ENCODE data around the gene GPBP1L1. TPM values are rescaled to one million over a fixed set of nuclear protein-coding genes. Genes with fewer than 3 reads are reported as not detected.
A peak's percentile ranks its signal among the peaks of the same experiment; 100 is the strongest.

GPBP1L1 gene
- polyA plus RNA-seq, 1 of the 3 experiments (the other 2 are of a cell fraction) = 28.5 TPM

GRCh38 chr1:45723248-45723930 is 37.1 kb upstream of the GPBP1L1 start:
- no peak for DNase-seq
- TF ChIP-seq FOSL2 (IDR thresholded peaks at IDR 0.05; ENCODE audit: borderline replicate concordance, low read depth) (no peak), GABPA (IDR thresholded peaks at IDR 0.05; ENCODE audit: low read depth) (no peak), EZH2phosphoT487 (IDR thresholded peaks at IDR 0.05; ENCODE audit: borderline replicate concordance, low read depth) (no peak), JUND (IDR thresholded peaks at IDR 0.05) (no peak), TCF12 (IDR thresholded peaks at IDR 0.05) (0 out of 2 replicates have a peak, but pooled peaks have one; percentile 14), TAF1 (IDR thresholded peaks at IDR 0.05; ENCODE audit: borderline replicate concordance, low read depth, low read length) (no peak), FOXM1 (IDR thresholded peaks at IDR 0.05; ENCODE audit: low read depth) (no peak), CTCF (IDR thresholded peaks at IDR 0.05) (no peak), PBX3 (IDR thresholded peaks at IDR 0.05) (peak; percentile 41; the same call in 1 of the 2 replicates), RAD21 (IDR thresholded peaks at IDR 0.05; ENCODE audit: low read length) (no peak), RCOR1 (IDR thresholded peaks at IDR 0.05; ENCODE audit: low read length) (no peak), USF2 (IDR thresholded peaks at IDR 0.05; ENCODE audit: borderline replicate concordance, low read depth, low read length) (no peak), ELF1 (IDR thresholded peaks at IDR 0.05) (no peak), NFIC (IDR thresholded peaks at IDR 0.05; ENCODE audit: borderline replicate concordance) (no peak), IRF3 (IDR thresholded peaks at IDR 0.05; ENCODE audit: low read depth, low read length) (no peak), SIN3A (IDR thresholded peaks at IDR 0.05; ENCODE audit: borderline replicate concordance, low read depth, low read length) (no peak), FOXJ3 (CRISPR knock-in tag; IDR thresholded peaks at IDR 0.05) (no peak), USF1 (IDR thresholded peaks at IDR 0.05; ENCODE audit: borderline replicate concordance, low read depth) (no peak)
- Histone ChIP-seq H3K9me2 (no peaks in the 10 kb centered on the region), H3K4me2 (no peak overlapping the region), H3K36me3 (replicated peaks in 1 of 2; ENCODE audit: control insufficient read depth in 1 of 2, insufficient read depth in 2 of 2, low read length in 1 of 2) (peaks cover 4 to 9% of the 10 kb centered on the region in 2 experiments), H3K9ac (no peak overlapping the region), H2AFZ (ENCODE audit: low read depth) (no peak overlapping the region), H3K27me3 (ENCODE audit: insufficient read depth) (no peaks in the 10 kb centered on the region), H3K79me2 (ENCODE audit: insufficient read depth) (no peaks in the 10 kb centered on the region), H3K27ac (ENCODE audit: low read depth in 2 of 2, low read length in 1 of 2) (peak overlapping the region; percentile 23 to 56; a peak in 2 of 4 replicates), H3K9me3 (no peaks in the 10 kb centered on the region), H3F3A (replicated peaks; ENCODE audit: insufficient read depth) (peaks cover 3% of the 10 kb centered on the region), H4K20me1 (ENCODE audit: insufficient read depth) (no peaks in the 10 kb centered on the region), H3K4me3 (ENCODE audit: low read depth in 2 of 2, low read length in 1 of 2) (no peak overlapping the region), H3K4me1 (ENCODE audit: control insufficient read depth in 1 of 2, insufficient read depth in 2 of 2, low read depth in 1 of 2, low read length in 1 of 2) (no peaks in the 10 kb centered on the region)
- CTCF ChIA-PET = no interaction called here
- POLR2A ChIA-PET = no interaction called here
